Heart right ventricle (tissue), 16 donors: ENCODE data around the gene FAM89A. TPM values are rescaled to one million over a fixed set of nuclear protein-coding genes. Genes with fewer than 3 reads are reported as not detected.

Experiments
- ATAC-seq, 8 donors: fragments of 200-7000 bp; cut with Tn5 transposase; one replicate each; pipeline ENCODE4 v1.9.1; 2020; ENCODE audit warnings: mild to moderate bottlenecking in 8 of 8, moderate library complexity in 8 of 8, moderate number of reproducible peaks in 1 of 8
- DNase-seq, 2 donors: peaks; one replicate each; pipeline ENCODE4 v3.0.0-alpha.2; 2020
- H3K27ac ChIP-seq, 10 donors: fragments of 200-600 bp; sonication (generic) in 2 of 10; one replicate each; pipeline versions ENCODE4 v1.5.0 to v1.8.0; 2020 to 2022; ENCODE audit warnings: mild to moderate bottlenecking in 3 of 10
- H3K27me3 ChIP-seq, 7 donors: fragments of 200-600 bp; one replicate each; pipeline ENCODE4 v1.8.0; 2021 to 2022; ENCODE audit warnings: mild to moderate bottlenecking in 2 of 7
- H3K36me3 ChIP-seq, 9 donors: fragments of 200-600 bp; sonication (generic) in 1 of 9; one replicate each; pipeline versions ENCODE4 v1.5.0 to v1.8.0; 2020 to 2022; ENCODE audit warnings: mild to moderate bottlenecking in 2 of 9
- H3K4me1 ChIP-seq, 9 donors: fragments of 200-600 bp; sonication (generic) in 1 of 9; one replicate each; pipeline versions ENCODE4 v1.5.0 to v1.8.0; 2020 to 2022; ENCODE audit warnings: mild to moderate bottlenecking in 4 of 9
- H3K4me3 ChIP-seq, 10 donors: fragments of 200-600 bp; sonication (generic) in 2 of 10; one replicate each; pipeline versions ENCODE4 v1.5.0 to v1.8.0; 2020 to 2022; ENCODE audit warnings: mild to moderate bottlenecking in 7 of 10, moderate library complexity in 2 of 10
- H3K9me3 ChIP-seq, 11 donors: fragments of 200-600 bp in 10 of 11; sonication (generic) in 2 of 11; one replicate each; pipeline versions ENCODE4 v1.5.0 to v1.8.0; 2013 to 2022; ENCODE audit warnings: mild to moderate bottlenecking in 2 of 11, control low read depth in 1 of 11, moderate library complexity in 1 of 11
- WGBS, 2 donors: extraction: QIAGEN DNeasy Blood & Tissue Kit; methylation state at CpG; one replicate each; pipeline ENCODE4 v1.1.7; 2013; ENCODE audit warnings: inconsistent platforms in 1 of 2; 5-methylcytosine and 5-hydroxymethylcytosine counted together
- intact Hi-C, 10 donors: fragments of 100-400 bp; cut with DNase I; formaldehyde crosslinking; loops; one replicate each; pipeline versions ENCODE4 v1.11.1 to v1.14.2; 2022
- polyA plus RNA-seq, 2 donors: library from polyadenylated mRNA; stranded (reverse); fragments of 200-250 nt; gene quantifications; one replicate each; pipeline ENCODE4 v1.2.3, GENCODE V29; 2013
- total RNA-seq, 10 donors: library from RNA; stranded (reverse); fragmentation: NEBNext Ultra II Directional in 3 of 10; extraction: Animal tissue kit (Norgen Biotek cat#: 25700) in 3 of 10; gene quantifications; one replicate each; pipeline versions ENCODE4 v1.2.1 to v1.2.4, GENCODE V29; 2021 to 2023
- TF ChIP-seq, protein P1 (sequence below), 9 donors: fragments of 200-600 bp; sonication (generic) in 2 of 9; IDR thresholded peaks; one replicate each; pipeline versions ENCODE4 v1.5.0 to v1.8.0; 2021 to 2022; ENCODE audit warnings: antibody characterized with exemption in 9 of 9, mild to moderate bottlenecking in 5 of 9, moderate library complexity in 1 of 9
- donor health status: Arrhythmogenic right ventricular cardiomyopathy.
- donor health status: ischemic (EF 13 %, LVEDD 7.1; RV severe dilation, severe dysfunction).
- donor health status: healthy with polysubstance abuse.
- donor health status: DM: no; HTN: yes; CAD: no.
- donor health status: DM: no; HTN: no; CAD: no.
- donor health status: ischemic (EF 25% LVEDD 6.9; RV normal size, moderate dysfunction).
- donor health status: ischemic (EF 25% LVEDD 5.7; RV mildly dilated, moderate dysfunction).
- donor health status: healthy.
- donor health status: DM: yes; HTN: yes; CAD: no.
- donor health status: Ischemic cardiomyopathy.
- donor health status: ischemic (EF 35%, LVEDD 5.7; RV mildly dilated, moderate dysfunction).
- donor health status: nonischemic (EF 11% LVEDD 7.7; RV severe dilation, severe dysfunction).
- donor health status: DM: yes; HTN: yes; CAD: no.
- donor health status: PGD.
- donor health status: ischemic (EF 29% LVEDD 5.4; RV normal size, mild dysfunction).
- donor health status: nonischemic (EF 23%, LVEDD 6.1; RV moderate dilation, normal function).

Gene FAM89A
- total and polyA plus RNA-seq, 12 donors, result 4.1 to 14.3 (median 5.3) TPM

DNA sequence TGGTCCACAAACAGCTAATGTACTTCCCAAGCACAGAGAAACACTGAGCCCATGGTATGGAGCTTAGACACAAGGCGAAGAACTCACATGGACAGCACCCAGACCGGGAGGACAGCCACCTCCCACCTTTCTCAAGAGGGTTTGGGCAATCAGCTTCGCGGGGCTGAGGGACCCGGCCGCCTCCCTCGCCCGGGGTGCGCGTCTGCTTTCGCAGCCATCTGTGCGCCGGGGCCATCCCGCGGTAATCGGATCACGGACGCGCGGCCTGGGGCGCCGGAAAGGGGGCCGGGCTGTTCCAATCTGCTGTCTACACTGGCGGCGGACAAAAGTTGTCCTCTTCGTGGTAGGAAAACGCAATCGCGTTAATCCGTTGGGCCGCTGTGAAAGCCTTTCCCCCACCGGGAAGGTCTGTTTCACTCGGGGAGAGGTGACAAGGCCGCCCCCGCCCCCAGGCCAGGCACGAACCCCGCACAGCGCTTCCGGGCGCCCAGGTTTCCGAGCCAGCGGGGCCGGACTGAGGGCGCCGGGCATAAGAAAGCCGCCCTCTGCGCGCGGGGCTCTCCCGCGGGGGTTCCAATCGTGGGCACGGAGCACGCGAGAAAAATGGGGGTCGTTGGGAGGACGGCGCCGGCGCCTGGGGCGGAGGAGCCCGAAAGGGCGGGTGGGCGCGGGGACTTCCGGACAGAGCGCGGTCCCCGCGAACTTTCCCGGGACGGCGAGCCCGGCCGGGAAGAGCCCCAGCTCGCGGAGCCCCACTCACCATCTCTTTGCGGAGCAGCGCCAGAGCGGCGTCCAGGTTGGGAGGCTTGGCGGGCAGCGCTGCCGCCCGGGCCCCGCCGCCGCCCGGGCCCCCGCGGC lies 664 bp downstream of the FAM89A start:
- peak overlapping the region in 9 of 10 donors; percentile 29 to 89 (median 79) for H3K27ac ChIP-seq
- intact Hi-C loops, result loop anchor here in 2 of 10 donors (2.0 to 5.0 kb wide), 2 partner anchors 21 to 62 kb away; partner anchors contain the start of genes ARV1 (in 1 of the 2) and TTC13 (in 1 of the 2)
- 0 to 1% methylated on average over 75 to 91 of the region's 91 CpGs for WGBS, 2 donors
- peaks cover 0 to 32% (median 7%) of the 10 kb centered on the region in 7 donors for H3K27me3 ChIP-seq
- H3K9me3 ChIP-seq, result peaks cover 0 to 10% (median 2%) of the 10 kb centered on the region in 11 donors
- DNase-seq, result peak; percentile 11 to 44
- H3K4me3 ChIP-seq, result peak overlapping the region; percentile 44 to 93 (median 80)
- H3K4me1 ChIP-seq, result peaks cover 2 to 38% (median 22%) of the 10 kb centered on the region in 9 donors
- TF ChIP-seq, protein P1, sequence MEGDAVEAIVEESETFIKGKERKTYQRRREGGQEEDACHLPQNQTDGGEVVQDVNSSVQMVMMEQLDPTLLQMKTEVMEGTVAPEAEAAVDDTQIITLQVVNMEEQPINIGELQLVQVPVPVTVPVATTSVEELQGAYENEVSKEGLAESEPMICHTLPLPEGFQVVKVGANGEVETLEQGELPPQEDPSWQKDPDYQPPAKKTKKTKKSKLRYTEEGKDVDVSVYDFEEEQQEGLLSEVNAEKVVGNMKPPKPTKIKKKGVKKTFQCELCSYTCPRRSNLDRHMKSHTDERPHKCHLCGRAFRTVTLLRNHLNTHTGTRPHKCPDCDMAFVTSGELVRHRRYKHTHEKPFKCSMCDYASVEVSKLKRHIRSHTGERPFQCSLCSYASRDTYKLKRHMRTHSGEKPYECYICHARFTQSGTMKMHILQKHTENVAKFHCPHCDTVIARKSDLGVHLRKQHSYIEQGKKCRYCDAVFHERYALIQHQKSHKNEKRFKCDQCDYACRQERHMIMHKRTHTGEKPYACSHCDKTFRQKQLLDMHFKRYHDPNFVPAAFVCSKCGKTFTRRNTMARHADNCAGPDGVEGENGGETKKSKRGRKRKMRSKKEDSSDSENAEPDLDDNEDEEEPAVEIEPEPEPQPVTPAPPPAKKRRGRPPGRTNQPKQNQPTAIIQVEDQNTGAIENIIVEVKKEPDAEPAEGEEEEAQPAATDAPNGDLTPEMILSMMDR (IDR thresholded peaks at IDR 0.05), result no peak
- ATAC-seq, result peak; percentile 29 to 60 (median 47)
- no peaks in the 10 kb centered on the region for H3K36me3 ChIP-seq

DNA sequence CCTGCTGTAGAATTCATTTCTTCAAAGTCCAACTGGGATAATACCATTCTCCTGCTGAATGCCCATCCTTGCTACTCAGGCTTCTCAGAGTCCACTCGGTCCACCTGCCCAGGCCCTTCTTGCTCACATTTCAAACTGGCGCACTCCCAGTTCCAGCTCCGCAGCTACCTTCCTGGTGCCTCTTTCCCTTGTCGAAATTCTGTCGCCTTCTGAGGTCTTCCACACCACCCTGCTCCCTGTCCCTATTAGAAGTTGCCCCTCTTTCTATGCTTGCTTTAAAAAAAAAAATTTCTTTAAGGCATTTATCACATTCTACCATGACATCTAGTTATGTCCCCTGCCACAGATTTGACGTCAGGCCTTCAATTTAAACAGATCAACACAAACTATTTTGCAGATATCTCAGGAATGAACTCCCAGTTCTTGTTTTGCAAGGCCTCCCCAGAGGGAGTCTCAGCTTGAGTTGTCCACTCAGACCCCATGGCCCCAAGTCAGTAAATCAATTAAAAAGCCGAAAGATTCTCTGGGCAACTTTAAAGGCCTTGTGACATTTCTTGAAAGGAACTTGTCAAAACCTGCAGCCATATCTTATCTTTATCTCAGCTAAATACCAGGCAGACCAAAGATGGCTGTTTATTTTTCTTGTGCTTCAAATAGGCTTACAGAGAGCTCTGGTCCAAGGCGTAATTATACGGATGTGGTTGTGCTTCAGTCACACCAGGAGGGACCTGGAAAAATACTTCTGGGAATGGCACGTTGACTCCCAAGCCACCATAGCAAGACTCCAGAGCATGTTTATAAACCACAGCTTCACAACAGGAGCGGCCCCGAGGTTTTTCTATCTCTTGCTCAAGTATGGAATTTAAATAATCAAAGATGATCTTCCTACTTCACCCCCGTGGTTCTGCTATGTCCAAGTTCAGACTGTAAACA lies 2.2 kb downstream of the FAM89A start:
- H3K36me3 ChIP-seq, result no peaks in the 10 kb centered on the region
- H3K27me3 ChIP-seq, result peaks cover 0 to 32% (median 7%) of the 10 kb centered on the region in 7 donors
- peak overlapping the region in 4 of 10 donors; percentile 77 to 93 (median 84) for H3K4me3 ChIP-seq
- no peak for DNase-seq
- peaks cover 2 to 42% (median 22%) of the 10 kb centered on the region in 9 donors for H3K4me1 ChIP-seq
- no peak overlapping the region for H3K27ac ChIP-seq
- TF ChIP-seq, protein P1 (IDR thresholded peaks at IDR 0.05), result no peak
- no peaks in the 10 kb centered on the region for H3K9me3 ChIP-seq
- intact Hi-C loops, result loop anchor here in 1 of 10 donors (5.0 kb wide), 1 partner anchor 61 kb away; the partner anchor contains the start of genes ARV1 and TTC13
- ATAC-seq, result no peak
- 68 to 73% methylated on average over 13 of the region's 13 CpGs for WGBS, 2 donors

DNA sequence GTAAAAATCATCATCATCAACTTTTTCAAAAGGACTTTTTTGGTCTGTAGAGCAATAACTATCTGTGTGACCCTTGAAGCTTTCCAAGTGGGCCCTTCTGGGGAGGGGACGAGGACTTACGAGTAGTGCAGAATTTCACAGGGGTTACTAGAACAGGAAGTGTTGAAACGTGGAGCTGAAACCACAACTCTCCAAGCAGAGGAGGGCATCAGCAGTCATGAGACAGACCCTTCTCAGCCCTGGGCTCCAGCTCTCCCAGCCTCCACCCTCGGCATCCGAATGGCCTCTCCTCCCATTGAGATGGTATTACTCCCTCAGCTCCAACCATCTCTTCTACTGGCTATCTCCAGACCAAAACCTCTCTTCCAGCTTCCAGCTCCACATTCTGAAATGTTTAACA lies 3.6 kb downstream of the FAM89A start:
- peak in 1 of 8 donors; percentile 16 for ATAC-seq
- Histone ChIP-seq H3K27me3 (peaks cover 0 to 27% (median 7%) of the 10 kb centered on the region in 7 donors), H3K4me3 (no peak overlapping the region), H3K36me3 (no peaks in the 10 kb centered on the region), H3K9me3 (no peaks in the 10 kb centered on the region), H3K27ac (no peak overlapping the region), H3K4me1 (peaks cover 2 to 44% (median 22%) of the 10 kb centered on the region in 9 donors)
- DNase-seq, result no peak
- intact Hi-C loops, result loop anchor here in 1 of 10 donors (5.0 kb wide), 1 partner anchor 59 kb away; the partner anchor contains the start of genes ARV1 and TTC13
- WGBS, 2 donors, result 73% methylated on average over 5 of the region's 5 CpGs
- TF ChIP-seq, protein P1 (IDR thresholded peaks at IDR 0.05), result no peak
